Fibroblast of skin of left biceps (primary cell): Measurements from ENCODE around the gene NIPAL4.

Experiments
- DNase-seq, 2 experiments: peaks; one replicate each; pipeline ENCODE4 v3.0.0-alpha.2; 2013; ENCODE audit warnings: low read depth in 2 of 2

NIPAL4 gene

DNA sequence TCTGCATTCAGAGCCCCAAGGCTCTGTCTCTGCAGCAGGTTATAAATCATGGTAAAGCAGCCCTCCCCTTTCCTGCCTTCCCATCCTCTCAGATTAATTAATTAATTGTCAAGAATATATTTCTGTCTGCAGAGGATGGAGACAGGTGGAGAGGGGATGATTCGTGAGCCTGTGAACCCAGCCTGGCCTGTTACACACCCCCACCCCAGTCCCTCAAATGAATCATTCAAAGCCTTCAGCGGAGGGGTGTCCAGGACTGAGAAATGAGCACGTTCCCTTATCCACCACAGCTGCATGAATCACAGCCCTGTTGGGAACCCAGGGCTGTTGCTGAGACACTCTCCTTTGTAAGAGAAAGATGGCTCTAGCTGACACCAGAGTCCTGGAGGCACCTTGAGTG lies 56.0 kb downstream of the NIPAL4 start:
- peak; percentile 64 to 66 for DNase-seq

DNA sequence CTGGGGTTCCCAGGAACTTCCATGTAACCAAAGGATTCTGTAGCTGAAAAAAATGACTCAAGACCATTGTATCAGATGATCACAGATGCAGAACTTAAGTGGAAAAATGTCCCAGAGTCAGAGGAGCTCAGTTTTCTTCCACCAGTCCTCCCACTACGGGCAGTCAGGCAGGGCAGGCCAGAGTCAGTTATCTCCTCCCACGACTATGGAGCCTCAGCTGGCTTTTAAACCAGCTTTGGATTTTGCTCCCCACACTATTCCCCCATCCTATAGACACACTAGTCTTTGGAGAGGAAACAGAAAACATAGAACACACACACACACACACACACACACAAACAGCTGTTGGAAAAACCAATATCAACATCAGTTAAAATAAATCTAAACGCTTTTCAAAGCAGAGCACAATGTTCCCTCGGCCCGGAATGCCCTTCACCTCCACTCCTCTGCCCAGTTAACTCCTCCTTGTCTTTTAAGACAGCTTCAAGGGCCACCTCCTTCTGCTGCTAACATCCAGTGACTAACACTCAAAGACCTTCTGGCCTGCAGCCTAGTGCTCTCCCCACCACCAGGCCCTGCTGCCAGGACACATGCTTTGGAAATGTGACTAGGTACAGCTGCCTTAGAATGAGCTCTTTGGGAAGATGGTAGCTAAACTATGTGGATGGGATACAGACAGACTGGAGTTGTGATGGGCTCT lies 56.8 kb downstream of the NIPAL4 start:
- peak in 1 of 2 experiments; percentile 51 for DNase-seq

DNA sequence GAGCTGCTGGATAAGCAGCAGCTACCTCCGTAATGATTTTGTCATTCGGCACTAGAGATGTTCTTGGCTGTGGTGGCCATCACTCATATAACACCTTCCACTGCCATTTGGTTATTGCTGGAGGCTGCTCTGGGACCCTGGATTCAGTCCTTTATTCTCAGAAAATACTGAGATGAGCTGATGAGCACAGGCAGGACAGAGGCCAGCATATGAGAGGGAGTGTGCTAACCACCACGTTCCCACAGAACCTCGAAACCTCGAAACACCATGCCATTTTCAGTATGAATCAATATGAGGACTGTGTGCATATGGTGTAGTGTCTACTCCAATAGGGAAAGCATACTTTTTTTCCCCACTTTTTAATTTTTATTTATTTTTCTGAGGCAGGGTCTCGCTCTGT lies 59.0 kb downstream of the NIPAL4 start:
- DNase-seq: no peak

DNA sequence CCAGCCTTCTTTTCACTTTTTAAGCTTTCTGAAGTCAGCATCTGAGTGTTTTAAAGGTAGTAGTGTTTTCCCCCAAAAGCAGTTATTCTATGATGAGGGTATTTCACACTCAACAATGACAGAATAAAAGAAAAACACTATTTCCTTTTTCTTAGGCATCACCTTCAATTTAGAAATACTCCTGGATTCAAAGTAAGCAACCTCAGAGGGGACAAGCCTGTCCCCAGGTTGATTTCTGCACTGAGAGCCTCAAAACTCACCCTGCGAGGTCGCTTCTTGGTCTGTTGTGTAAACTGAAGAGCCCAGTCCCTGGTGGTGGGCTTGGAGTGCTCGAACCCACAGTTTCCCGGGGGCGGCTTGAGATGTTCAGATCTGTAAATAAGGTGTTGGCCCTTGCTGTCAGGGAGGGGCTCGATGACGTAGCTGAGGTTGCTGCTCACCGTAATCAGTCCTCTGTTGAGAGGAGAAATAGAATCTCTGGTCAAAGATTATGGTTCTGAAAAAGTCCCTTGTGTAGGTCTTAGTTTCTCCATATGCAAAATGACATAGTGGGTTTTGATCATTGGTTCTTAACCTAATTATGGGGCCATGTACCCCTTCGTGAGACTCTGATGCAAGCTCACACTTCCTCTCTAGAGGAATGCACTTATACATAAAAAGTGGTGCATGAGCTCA lies 59.7 kb downstream of the NIPAL4 start:
- DNase-seq: no peak

GRCh38 chr5:157520911-157521703 lies 61.1 kb downstream of the NIPAL4 start:
- no peak for DNase-seq

GRCh38 chr5:157521704-157522029 lies 61.7 kb downstream of the NIPAL4 start:
- DNase-seq: no peak

DNA sequence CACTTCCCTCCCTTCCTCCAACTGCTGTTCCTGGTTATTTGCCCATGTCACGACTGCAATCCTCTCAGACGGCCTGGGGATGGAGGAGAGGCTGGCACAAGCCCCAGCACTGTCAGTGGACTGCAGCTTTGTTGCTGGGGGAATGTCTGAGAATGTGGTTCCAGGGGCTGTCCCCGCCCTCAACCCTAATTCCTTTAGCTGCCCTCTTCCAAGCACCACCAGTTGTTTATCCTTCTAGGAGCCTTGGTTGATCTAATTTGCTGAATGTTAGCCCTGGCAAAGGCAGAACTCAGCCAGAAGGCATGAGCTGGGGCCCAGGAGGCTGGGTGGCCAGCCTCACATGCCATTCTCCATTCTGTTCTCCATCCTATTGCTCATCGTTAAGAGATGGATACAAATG lies 64.0 kb downstream of the NIPAL4 start:
- DNase-seq: no peak
